Stimulated activated CD8-positive, alpha-beta memory T cell treated with anti-CD3 and anti-CD28 coated beads, Interleukin-7, amount 100 ng/mL, for 24 hours (primary cell): ENCODE results near the gene TOR2A.

Source experiments
- DNase-seq: peaks from one replicate; pipeline ENCODE4 v3.0.0-alpha.2; 2020; ENCODE audit warnings: low read depth

Gene TOR2A

GRCh38 chr9:127742435-127743088 lies 7.5 kb upstream of the TOR2A start:
- no peak for DNase-seq

- no peak for DNase-seq
Measured at GRCh38 chr9:127741831-127742434, 6.8 kb upstream of the TOR2A start.

DNA sequence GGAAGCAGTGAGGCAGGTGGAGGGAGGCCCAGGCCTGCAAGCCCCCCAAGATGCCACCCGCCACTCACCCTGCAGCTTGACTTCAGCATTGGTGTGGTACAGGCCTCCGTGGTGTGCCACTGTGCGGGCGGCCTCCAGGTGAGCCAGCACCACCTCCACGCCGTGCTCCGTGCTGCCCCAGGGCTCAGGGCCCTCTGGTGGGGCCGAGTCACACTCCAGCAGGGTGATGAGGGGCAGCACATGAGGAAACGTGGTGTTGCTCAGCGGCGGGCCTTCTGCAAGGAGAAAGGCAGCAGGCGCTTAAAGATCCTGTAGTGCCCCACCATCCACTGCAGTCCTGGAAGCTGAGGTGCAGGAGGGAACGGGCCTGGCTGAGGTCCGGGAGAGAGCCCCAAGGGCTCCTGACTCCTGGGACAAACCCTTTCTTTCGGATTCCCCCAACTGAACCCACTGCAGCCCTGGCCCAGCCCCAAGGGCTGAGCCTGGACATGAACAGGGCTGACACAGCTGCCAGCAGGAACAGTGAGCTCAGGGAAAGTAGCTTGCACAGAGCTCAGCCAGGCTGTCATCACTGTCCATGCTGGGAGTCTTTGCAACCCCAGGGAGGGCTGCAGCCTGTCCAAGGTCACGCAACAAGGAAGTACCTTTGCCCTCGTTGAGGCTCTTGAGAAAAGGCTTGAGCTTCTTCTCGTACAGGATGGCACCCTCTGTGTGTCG lies 4.7 kb upstream of the TOR2A start:
- no peak for DNase-seq

DNA sequence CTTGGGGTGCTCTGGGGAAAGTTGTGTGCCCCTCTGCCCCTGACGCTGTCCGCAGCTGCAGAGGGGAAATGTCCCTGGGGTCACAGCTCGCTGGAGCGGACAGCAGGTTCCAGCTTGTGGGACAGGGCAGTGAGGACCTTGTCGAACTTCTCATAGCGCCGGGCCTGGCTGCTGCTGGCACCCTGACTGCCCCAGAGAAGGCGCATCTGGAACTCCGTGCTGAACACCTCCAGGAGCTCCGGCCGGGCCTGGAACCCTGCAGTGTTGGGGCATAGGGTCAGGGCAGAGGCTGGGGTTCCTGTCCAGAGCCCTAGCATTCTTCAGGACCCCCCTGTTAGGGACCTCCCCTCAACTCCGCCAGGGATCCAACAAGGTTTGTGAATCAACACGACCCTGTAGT lies 3.6 kb upstream of the TOR2A start:
- no peak for DNase-seq

DNA sequence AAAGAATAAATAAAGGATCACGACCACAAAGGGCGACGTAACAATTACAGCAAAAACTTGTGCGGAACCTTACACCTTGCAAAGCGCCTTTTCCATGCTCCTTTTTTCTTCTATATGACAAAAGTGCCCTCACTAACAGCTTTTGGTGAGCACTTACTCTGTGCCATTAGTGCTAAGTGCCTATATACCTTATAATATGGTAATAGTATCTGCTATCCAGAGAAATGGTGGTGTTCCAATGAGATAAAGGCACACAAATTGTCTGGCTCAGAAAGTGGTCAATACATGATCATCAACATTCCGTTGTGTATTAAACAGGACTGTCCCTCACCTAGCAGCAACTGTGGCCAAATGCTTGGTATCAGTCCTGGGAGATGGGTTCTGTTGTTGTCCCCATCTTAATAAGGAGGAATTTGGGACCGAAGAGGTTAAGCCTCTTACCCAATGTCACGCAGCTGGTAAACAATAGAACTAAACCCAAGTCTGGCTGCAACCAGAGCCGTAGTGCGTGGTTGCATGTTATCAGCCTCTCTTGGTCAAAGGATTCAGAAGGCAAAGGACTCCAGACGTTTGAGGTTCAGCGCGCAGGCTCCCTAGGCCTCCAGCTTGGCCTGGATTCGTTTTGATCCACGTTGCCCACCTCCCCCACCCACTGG lies 564 bp upstream of the TOR2A start:
- no peak for DNase-seq

- no peak for DNase-seq
Measured at GRCh38 chr9:127734247-127734746, 797 bp downstream of the TOR2A start.

DNA sequence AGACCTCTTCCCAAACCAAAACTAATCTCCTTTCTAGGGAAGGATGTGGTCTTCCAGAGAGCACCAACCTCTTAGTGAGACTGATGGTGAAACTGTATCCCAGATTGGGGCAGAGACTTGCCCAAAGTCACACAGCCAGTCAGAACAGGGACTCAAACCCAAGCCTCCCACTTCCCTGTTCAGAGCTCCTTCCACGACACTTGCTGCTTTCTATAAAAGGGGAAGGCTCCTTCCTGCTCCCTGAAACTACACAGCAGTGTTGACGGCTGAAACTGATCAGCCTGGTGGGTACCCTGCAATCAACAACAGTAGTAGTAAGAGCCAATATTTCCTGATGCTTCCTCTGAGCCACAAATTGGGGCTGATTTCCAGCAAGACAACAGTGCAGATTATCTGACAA lies 1.5 kb downstream of the TOR2A start:
- no peak for DNase-seq

DNA sequence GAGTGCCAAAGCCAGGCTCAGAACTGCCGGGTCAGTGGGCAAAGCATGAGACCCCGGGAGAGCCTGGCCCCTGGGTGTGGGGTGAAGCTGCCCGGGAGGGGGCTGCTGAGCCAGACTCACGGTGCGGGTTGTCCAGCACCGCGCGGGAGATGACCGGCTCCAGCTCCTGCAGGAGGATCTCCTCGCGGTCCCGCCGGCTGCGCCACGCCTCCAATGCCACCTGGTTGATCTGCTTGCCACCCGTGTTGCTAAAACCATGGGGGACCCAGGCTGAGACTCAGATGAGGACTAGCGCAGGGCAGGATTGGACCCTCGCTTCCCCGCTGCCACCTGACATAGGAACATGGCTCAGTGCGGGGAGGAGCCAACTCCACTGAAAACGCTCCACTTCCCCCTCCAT lies 2.6 kb downstream of the TOR2A start:
- no peak for DNase-seq

- no peak for DNase-seq
Measured at GRCh38 chr9:127731938-127732337, 3.2 kb downstream of the TOR2A start.

GRCh38 chr9:127730799-127731410 lies 4.2 kb downstream of the TOR2A start:
- no peak for DNase-seq

DNA sequence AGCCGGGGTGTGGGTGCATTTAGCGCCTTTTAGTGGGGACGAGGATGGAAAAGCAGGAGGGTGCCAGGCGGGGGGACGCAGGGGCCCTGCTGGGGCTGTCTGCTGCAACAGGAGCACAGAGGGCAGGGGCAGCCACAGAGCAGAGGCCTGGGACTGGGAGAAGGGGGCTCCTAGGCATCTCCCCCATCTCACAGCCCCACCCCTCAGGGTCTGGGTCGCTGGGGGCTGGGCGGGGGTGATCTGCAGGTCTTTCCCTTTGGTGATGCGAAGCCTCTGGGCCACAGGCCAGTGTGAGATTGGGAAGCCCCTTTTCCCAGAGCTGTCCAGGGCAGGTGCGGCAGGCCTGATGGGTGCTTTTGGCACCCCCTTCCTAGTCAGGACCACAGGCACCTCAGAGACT lies 4.8 kb downstream of the TOR2A start:
- no peak for DNase-seq

- no peak for DNase-seq
Measured at GRCh38 chr9:127729522-127730256, 5.4 kb downstream of the TOR2A start.

- DNase-seq = no peak
Measured at GRCh38 chr9:127728808-127729207, 6.3 kb downstream of the TOR2A start.

DNA sequence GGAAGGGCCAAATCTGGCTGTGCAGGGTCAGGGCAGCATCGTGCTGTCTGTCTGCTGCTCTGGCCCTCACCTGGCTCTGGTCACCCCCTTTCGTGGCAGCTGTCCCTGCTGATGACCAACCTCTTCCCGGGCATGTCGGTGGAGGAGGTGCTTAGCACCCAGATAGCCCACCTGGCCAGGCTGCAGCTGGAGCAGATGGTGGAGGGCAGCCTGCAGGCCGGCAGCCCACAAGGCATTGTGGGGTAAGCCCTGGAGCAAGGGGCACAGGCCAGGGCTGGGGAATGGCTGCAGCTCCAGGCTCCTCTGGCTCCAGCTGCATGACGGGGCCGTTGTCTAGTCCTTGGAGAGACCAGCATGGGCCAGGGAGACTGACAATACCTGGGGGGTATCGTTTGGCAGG lies 8.2 kb downstream of the TOR2A start:
- DNase-seq = no peak

- DNase-seq = no peak
Measured at GRCh38 chr9:127724012-127724411, 11.1 kb downstream of the TOR2A start.

DNA sequence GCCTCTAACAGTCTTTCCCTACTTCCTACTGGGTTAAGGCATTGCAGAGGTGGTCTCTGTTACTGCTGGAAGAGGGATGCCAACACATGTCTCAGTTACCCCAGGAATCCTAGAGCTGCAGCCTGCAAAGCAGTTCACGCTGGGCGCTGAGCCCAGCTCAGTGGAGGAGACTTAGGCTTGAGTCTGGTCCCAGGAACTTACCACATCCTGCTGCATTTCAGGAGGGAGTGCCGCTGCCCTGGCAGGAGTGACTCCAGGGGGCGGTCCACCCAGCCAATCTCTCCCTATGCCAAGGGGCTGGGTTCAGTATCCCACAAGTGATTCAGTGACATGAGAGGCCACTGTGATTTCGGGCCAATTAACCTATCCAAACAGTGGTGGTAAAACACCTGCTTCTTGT lies 11.7 kb downstream of the TOR2A start:
- no peak for DNase-seq

DNA sequence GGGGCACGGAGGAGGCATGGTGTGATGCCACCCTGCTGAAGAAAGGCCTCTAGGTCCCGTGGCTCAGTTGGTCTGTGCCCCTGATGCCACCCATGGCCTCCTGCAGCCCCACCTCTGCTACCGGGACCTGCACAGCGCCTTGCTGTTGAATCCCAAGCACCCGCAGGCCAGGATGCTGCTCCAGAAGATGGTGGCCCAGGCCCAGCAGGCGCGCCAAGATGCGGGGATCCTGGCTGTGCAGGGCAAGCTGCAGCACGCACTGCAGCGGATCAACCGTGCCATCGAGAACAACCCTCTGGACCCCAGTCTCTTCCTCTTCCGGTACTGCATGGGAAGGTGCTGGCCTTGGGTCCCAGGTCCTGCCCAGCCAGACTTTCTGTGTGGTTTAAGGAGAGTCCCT lies 12.1 kb downstream of the TOR2A start:
- no peak for DNase-seq

GRCh38 chr9:127722055-127722745 lies 12.9 kb downstream of the TOR2A start:
- no peak for DNase-seq

- DNase-seq = no peak
Measured at GRCh38 chr9:127721391-127721821, 13.7 kb downstream of the TOR2A start.

GRCh38 chr9:127720865-127721227 lies 14.2 kb downstream of the TOR2A start:
- DNase-seq = no peak
